Testis (tissue), 3 donors: Measurements from ENCODE around the gene HLA-DQA2. TPM values are rescaled to one million over a fixed set of nuclear protein-coding genes. Genes with fewer than 3 reads are reported as not detected.
A peak's percentile ranks its signal among the peaks of the same experiment; 100 is the strongest.

Experiments used
- DNase-seq: peaks from one replicate; pipeline ENCODE4 v3.0.0-alpha.2; 2019
- H3K27ac ChIP-seq, 2 donors: fragments of 200-600 bp; sonication (generic); one replicate each; pipeline ENCODE4 v1.5.1; 2019
- H3K27me3 ChIP-seq: fragments of 200-600 bp; sonication (generic); one replicate; pipeline ENCODE4 v1.5.1; 2019
- H3K36me3 ChIP-seq: fragments of 200-600 bp; sonication (generic); one replicate; pipeline ENCODE4 v1.5.1; 2017; ENCODE audit warnings: low read depth; ENCODE audit errors: missing control alignments
- H3K4me1 ChIP-seq: fragments of 200-600 bp; sonication (generic); one replicate; pipeline ENCODE4 v1.5.1; 2019
- H3K4me3 ChIP-seq, 2 donors: fragments of 200-600 bp; sonication (generic); one replicate each; pipeline ENCODE4 v1.5.1; 2017 to 2019
- H3K9me3 ChIP-seq: fragments of 200-600 bp; sonication (generic); one replicate; pipeline ENCODE4 v1.5.1; 2017
- POLR2A ChIP-seq: fragments of 450-650 bp; IDR thresholded peaks from one replicate; pipeline ENCODE4 v1.6.1; 2017; ENCODE audit warnings: antibody characterized with exemption, mild to moderate bottlenecking, moderate library complexity
- WGBS, 2 donors: methylation state at CpG; one replicate each; pipeline ENCODE4 v1.1.5; 2018; 5-methylcytosine and 5-hydroxymethylcytosine counted together
- intact Hi-C: fragments of 100-400 bp; cut with DNase I; formaldehyde crosslinking; loops from one replicate; pipeline ENCODE4 v1.15.1; 2023; ENCODE audit warnings: low total_unique reads
- microRNA-seq, 2 donors: library from miRNA; unstranded; fragments of <30 nt; microRNA quantifications; one replicate each; pipeline ENCODE4, GENCODE V29; 2016; ENCODE audit warnings: borderline number of aligned reads in 2 of 2, borderline replicate concordance in 1 of 2
- polyA plus RNA-seq: library from polyadenylated mRNA; stranded (reverse); fragments of 350-450 nt; fragmentation: Illumina TruSeq; extraction: RNeasy Lipid Tissue Mini Kit (QIAGEN cat#74804); gene quantifications from one replicate; pipeline ENCODE4 v1.2.3, GENCODE V29; 2014; ENCODE audit warnings: low read depth, low replicate concordance; ENCODE audit not compliant: insufficient read depth
- small RNA-seq, 2 donors: library from RNA; depleted of rRNA; stranded (forward); fragments of <200 nt; gene quantifications; one replicate each; pipeline ENCODE3, GENCODE V24; 2016
- total RNA-seq, 2 donors: library from RNA; depleted of rRNA; stranded (reverse); fragments of >200 nt; gene quantifications; one replicate each; pipeline ENCODE4 v1.2.3, GENCODE V29; 2016
- TF ChIP-seq, protein P1 (sequence below), 3 experiments: fragments of 450-650 bp in 2 of 3; fragments of 200-600 bp in 1 of 3; sonication (generic) in 1 of 3; IDR thresholded peaks; one replicate each; pipeline ENCODE4 v1.5.1; 2016 to 2019; ENCODE audit warnings: antibody characterized with exemption in 3 of 3, mild to moderate bottlenecking in 2 of 3, moderate library complexity in 1 of 3

Gene HLA-DQA2
- total and polyA plus RNA-seq, 3 donors from 2014 or later: 27.3 TPM; not detected in 2

DNA sequence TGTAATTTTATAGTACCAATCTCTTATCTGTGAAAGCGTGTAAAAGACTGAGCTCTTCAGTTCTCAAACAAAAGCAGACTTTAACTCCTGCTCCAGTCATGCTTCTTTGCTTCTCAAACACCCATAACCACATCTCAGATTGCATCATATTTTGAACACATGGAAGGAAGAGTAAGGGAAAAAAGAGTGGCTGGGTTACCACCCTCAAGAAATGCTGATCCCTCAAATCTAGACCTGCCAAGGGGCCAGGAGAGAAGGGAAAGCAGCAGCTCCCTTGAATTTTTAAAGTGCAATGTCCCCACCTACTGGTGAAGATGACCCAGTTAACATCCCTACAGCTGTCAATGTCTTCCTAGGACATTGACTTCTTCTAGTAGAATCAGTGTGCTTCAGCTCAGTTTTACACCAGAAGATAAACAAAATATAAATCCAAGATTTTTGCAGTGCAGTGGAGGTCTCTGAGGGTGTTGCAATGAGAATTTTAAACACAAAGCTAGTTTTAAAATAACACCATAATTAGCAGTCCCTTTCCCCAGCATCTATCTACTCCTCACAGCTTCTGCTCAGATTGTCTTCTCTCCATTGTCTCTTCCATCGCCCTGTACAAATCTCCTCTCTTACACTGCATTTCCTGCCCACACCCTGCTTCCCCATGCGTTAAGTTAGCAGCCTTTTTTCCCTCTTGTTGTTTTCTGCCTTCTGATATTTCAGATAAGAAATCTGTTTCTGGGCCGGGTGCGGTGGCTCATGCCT, 44.8 kb downstream of the HLA-DQA2 start:
- H3K27ac ChIP-seq: no peak overlapping the region
- H3K9me3 ChIP-seq: no peaks in the 10 kb centered on the region
- H3K4me3 ChIP-seq: no peak overlapping the region
- 55 to 63% methylated on average over 5 of the region's 5 CpGs for WGBS, 2 donors
- intact Hi-C loops: no loop called here
- TF ChIP-seq, protein P1, sequence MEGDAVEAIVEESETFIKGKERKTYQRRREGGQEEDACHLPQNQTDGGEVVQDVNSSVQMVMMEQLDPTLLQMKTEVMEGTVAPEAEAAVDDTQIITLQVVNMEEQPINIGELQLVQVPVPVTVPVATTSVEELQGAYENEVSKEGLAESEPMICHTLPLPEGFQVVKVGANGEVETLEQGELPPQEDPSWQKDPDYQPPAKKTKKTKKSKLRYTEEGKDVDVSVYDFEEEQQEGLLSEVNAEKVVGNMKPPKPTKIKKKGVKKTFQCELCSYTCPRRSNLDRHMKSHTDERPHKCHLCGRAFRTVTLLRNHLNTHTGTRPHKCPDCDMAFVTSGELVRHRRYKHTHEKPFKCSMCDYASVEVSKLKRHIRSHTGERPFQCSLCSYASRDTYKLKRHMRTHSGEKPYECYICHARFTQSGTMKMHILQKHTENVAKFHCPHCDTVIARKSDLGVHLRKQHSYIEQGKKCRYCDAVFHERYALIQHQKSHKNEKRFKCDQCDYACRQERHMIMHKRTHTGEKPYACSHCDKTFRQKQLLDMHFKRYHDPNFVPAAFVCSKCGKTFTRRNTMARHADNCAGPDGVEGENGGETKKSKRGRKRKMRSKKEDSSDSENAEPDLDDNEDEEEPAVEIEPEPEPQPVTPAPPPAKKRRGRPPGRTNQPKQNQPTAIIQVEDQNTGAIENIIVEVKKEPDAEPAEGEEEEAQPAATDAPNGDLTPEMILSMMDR (IDR thresholded peaks at IDR 0.05): peak in 2 of 3 experiments; percentile 48 to 64
- no peak for TF ChIP-seq POLR2A
- H3K36me3 ChIP-seq: no peaks in the 10 kb centered on the region
- H3K4me1 ChIP-seq: no peaks in the 10 kb centered on the region
- peak; percentile 61 for DNase-seq
- no peaks in the 10 kb centered on the region for H3K27me3 ChIP-seq

DNA sequence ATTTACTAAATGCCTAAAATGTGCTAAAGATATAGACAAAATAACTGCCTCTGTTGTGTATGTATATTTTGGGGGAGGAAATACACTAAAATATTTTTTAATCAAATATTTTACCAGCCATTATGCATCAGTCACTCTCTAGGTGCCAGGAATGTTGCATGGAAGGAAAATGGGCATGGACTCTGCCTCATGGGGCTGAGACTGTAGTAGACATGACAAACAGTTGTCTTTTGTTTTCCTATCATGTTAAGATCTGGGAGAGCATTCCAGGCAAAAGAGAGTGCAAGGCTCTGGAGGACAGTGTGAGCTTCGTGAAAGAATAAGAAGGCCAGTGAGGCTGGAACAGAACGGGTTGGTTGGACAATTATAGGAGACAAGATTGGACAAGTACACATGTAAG, 49.1 kb downstream of the HLA-DQA2 start:
- Histone ChIP-seq H3K4me1 (no peaks in the 10 kb centered on the region), H3K36me3 (no peaks in the 10 kb centered on the region), H3K4me3 (no peak overlapping the region), H3K27ac (no peak overlapping the region), H3K9me3 (no peaks in the 10 kb centered on the region), H3K27me3 (no peaks in the 10 kb centered on the region)
- 50 to 63% methylated on average over 2 of the region's 2 CpGs for WGBS, 2 donors
- DNase-seq: peak; percentile 44
- intact Hi-C loops: loop anchor here (10.0 kb wide), 1 partner anchor 376 kb away; no protein-coding TSS in a partner anchor
- TF ChIP-seq, protein P1 (IDR thresholded peaks at IDR 0.05): no peak
- no peak for TF ChIP-seq POLR2A

DNA sequence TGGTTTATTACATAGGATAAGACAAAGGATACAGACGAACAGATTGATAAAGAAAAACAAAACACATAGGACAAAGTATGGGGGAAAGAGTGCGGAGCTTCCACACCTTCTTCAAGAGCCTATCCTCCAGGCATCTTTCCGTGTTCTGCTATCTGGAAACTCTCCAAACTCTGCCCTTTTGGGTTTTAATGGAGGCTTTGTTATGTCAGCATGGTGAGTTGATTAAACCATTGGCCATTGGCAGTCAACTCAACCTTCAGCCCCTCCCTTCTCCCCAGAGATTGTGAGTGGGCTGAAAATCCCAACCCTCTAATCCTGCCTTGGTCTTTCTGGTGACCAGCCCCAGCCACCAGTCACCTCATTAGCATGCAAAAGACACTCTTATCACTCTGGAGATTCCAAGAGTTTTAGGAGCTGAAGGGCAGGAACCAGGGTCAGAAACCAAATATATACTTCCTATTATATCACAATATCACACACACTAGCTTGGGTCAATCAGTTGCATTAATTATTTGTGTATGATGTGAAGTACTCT, 51.8 kb downstream of the HLA-DQA2 start:
- no peaks in the 10 kb centered on the region for H3K27me3 ChIP-seq
- no peak for TF ChIP-seq POLR2A
- TF ChIP-seq, protein P1 (IDR thresholded peaks at IDR 0.05): no peak
- WGBS, 2 donors: 61% methylated on average over 3 of the region's 3 CpGs
- intact Hi-C loops: loop anchor here (10.0 kb wide), 1 partner anchor 378 kb away; no protein-coding TSS in a partner anchor
- H3K36me3 ChIP-seq: no peaks in the 10 kb centered on the region
- no peak overlapping the region for H3K4me3 ChIP-seq
- DNase-seq: no peak
- no peaks in the 10 kb centered on the region for H3K4me1 ChIP-seq
- H3K9me3 ChIP-seq: no peaks in the 10 kb centered on the region
- no peak overlapping the region for H3K27ac ChIP-seq

DNA sequence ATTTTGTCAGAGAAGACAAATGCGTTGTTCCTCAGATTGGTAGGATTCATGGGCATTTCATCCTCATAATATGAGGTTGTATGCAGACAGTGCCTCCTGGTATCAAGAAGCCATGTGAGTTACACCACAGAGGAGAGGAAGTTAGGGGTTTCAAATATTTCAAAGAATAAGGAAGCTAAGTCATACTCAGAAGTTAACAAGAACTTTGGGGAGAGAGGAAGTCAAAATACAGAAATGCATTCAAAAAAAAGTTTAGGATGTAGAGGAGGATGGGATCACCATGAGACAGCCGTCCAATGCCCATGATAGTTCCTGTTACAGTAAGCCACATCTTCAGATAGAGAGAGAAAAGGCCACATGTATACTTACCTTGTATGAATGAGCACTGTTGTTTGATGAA, 53.3 kb downstream of the HLA-DQA2 start:
- TF ChIP-seq, protein P1 (IDR thresholded peaks at IDR 0.05): no peak
- TF ChIP-seq POLR2A: no peak
- Histone ChIP-seq H3K4me3 (no peak overlapping the region), H3K27ac (no peak overlapping the region), H3K9me3 (no peaks in the 10 kb centered on the region), H3K36me3 (no peaks in the 10 kb centered on the region), H3K27me3 (no peaks in the 10 kb centered on the region), H3K4me1 (no peaks in the 10 kb centered on the region)
- intact Hi-C loops: loop anchor here (10.0 kb wide), 1 partner anchor 380 kb away; no protein-coding TSS in a partner anchor
- 74 to 87% methylated on average over 2 of the region's 2 CpGs for WGBS, 2 donors
- DNase-seq: no peak

Small RNA genes within 50 kb of the gene (microRNA-seq; reads per million reads assigned to microRNA genes)
- gene MIR3135B: 0 reads per million in 2 donors

Small RNA genes within 50 kb of the gene (small RNA-seq; reads per million reads assigned to genes)
- gene MIR3135B: 0 reads per million in 2 donors

Other genes with a start within 250 kb of the HLA-DQA2 start
- gene HLA-DRB5, start 211.1 kb upstream of the HLA-DQA2 start, total RNA-seq: under 1 TPM; 0.39 to 0.56 TPM
- 43.3 TPM for gene HLA-DRB5, start 211.1 kb upstream of the HLA-DQA2 start, polyA plus RNA-seq
- 10 to 100 TPM in 1 of 2 donors, 1 to 10 TPM in 1; 9.5 to 12.0 TPM for gene HLA-DRB1, start 151.5 kb upstream of the HLA-DQA2 start, total RNA-seq
- 135 TPM for gene HLA-DRB1, start 151.5 kb upstream of the HLA-DQA2 start, polyA plus RNA-seq
- gene HLA-DQA1, start 104.0 kb upstream of the HLA-DQA2 start, total RNA-seq: 1 to 10 TPM in 1 of 2 donors, under 1 TPM in 1; 0.94 to 1.6 TPM
- 33.9 TPM for gene HLA-DQA1, start 104.0 kb upstream of the HLA-DQA2 start, polyA plus RNA-seq
- gene HLA-DQB1, start 74.7 kb upstream of the HLA-DQA2 start, total RNA-seq: 1 to 10 TPM in 1 of 2 donors, under 1 TPM in 1; 0.08 to 1.7 TPM
- gene HLA-DQB1, start 74.7 kb upstream of the HLA-DQA2 start, polyA plus RNA-seq: 7.7 TPM
- gene HLA-DQB2, start 22.1 kb downstream of the HLA-DQA2 start, total RNA-seq: under 1 TPM; 0.62 to 0.79 TPM
- gene HLA-DQB2, start 22.1 kb downstream of the HLA-DQA2 start, polyA plus RNA-seq: 6.2 TPM
- 1 to 10 TPM in 1 of 2 donors, under 1 TPM in 1; 0.31 to 1.3 TPM for gene HLA-DOB, start 75.6 kb downstream of the HLA-DQA2 start, total RNA-seq
- 2.3 TPM for gene HLA-DOB, start 75.6 kb downstream of the HLA-DQA2 start, polyA plus RNA-seq
- 10 to 100 TPM in 1 of 2 donors, 1 to 10 TPM in 1; 6.3 to 10.2 TPM for gene TAP2, start 97.3 kb downstream of the HLA-DQA2 start, total RNA-seq
- gene TAP2, start 97.3 kb downstream of the HLA-DQA2 start, polyA plus RNA-seq: 9.1 TPM
- 10 to 100 TPM in 1 of 2 donors, 1 to 10 TPM in 1; 4.6 to 11.2 TPM for gene PSMB8, start 102.7 kb downstream of the HLA-DQA2 start, total RNA-seq
- gene PSMB8, start 102.7 kb downstream of the HLA-DQA2 start, polyA plus RNA-seq: 35.7 TPM
- 10 to 100 TPM; 45.6 to 57.4 TPM for gene TAP1, start 112.3 kb downstream of the HLA-DQA2 start, total RNA-seq
- gene TAP1, start 112.3 kb downstream of the HLA-DQA2 start, polyA plus RNA-seq: 58.8 TPM
- gene PSMB9, start 112.8 kb downstream of the HLA-DQA2 start, total RNA-seq: 1 to 10 TPM; 6.2 to 7.9 TPM
- 29.7 TPM for gene PSMB9, start 112.8 kb downstream of the HLA-DQA2 start, polyA plus RNA-seq
- 1 to 10 TPM; 4.9 to 6.0 TPM for gene HLA-DMB, start 199.6 kb downstream of the HLA-DQA2 start, total RNA-seq
- gene HLA-DMB, start 199.6 kb downstream of the HLA-DQA2 start, polyA plus RNA-seq: 46.1 TPM
- 10 to 100 TPM; 10.1 to 19.8 TPM for gene HLA-DMA, start 211.7 kb downstream of the HLA-DQA2 start, total RNA-seq
- 54.5 TPM for gene HLA-DMA, start 211.7 kb downstream of the HLA-DQA2 start, polyA plus RNA-seq
- gene BRD2, start 227.2 kb downstream of the HLA-DQA2 start, total RNA-seq: 100 to 1,000 TPM; 312 to 334 TPM
- 299 TPM for gene BRD2, start 227.2 kb downstream of the HLA-DQA2 start, polyA plus RNA-seq